Testis (tissue), 3 donors: ENCODE measurements around the gene GLCCI1. TPM values are rescaled to one million over a fixed set of nuclear protein-coding genes. Genes with fewer than 3 reads are reported as not detected.

Source experiments
- DNase-seq: peaks from one replicate; pipeline ENCODE4 v3.0.0-alpha.2; 2019
- H3K27ac ChIP-seq, 2 donors: fragments of 200-600 bp; sonication (generic); one replicate each; pipeline ENCODE4 v1.5.1; 2019
- H3K27me3 ChIP-seq: fragments of 200-600 bp; sonication (generic); one replicate; pipeline ENCODE4 v1.5.1; 2019
- H3K36me3 ChIP-seq: fragments of 200-600 bp; sonication (generic); one replicate; pipeline ENCODE4 v1.5.1; 2017; ENCODE audit warnings: low read depth; ENCODE audit errors: missing control alignments
- H3K4me1 ChIP-seq: fragments of 200-600 bp; sonication (generic); one replicate; pipeline ENCODE4 v1.5.1; 2019
- H3K4me3 ChIP-seq, 2 donors: fragments of 200-600 bp; sonication (generic); one replicate each; pipeline ENCODE4 v1.5.1; 2017 to 2019
- H3K9me3 ChIP-seq: fragments of 200-600 bp; sonication (generic); one replicate; pipeline ENCODE4 v1.5.1; 2017
- CTCF ChIP-seq, 3 experiments: fragments of 450-650 bp in 2 of 3; fragments of 200-600 bp in 1 of 3; sonication (generic) in 1 of 3; IDR thresholded peaks; one replicate each; pipeline ENCODE4 v1.5.1; 2016 to 2019; ENCODE audit warnings: antibody characterized with exemption in 3 of 3, mild to moderate bottlenecking in 2 of 3, moderate library complexity in 1 of 3
- POLR2A ChIP-seq: fragments of 450-650 bp; IDR thresholded peaks from one replicate; pipeline ENCODE4 v1.6.1; 2017; ENCODE audit warnings: antibody characterized with exemption, mild to moderate bottlenecking, moderate library complexity
- WGBS, 2 donors: methylation state at CpG; one replicate each; pipeline ENCODE4 v1.1.5; 2018; 5-methylcytosine and 5-hydroxymethylcytosine counted together
- intact Hi-C: fragments of 100-400 bp; cut with DNase I; formaldehyde crosslinking; loops from one replicate; pipeline ENCODE4 v1.15.1; 2023; ENCODE audit warnings: low total_unique reads
- polyA plus RNA-seq: library from polyadenylated mRNA; stranded (reverse); fragments of 350-450 nt; fragmentation: Illumina TruSeq; extraction: RNeasy Lipid Tissue Mini Kit (QIAGEN cat#74804); gene quantifications from one replicate; pipeline ENCODE4 v1.2.3, GENCODE V29; 2014; ENCODE audit warnings: low read depth, low replicate concordance; ENCODE audit not compliant: insufficient read depth
- total RNA-seq, 2 donors: library from RNA; depleted of rRNA; stranded (reverse); fragments of >200 nt; gene quantifications; one replicate each; pipeline ENCODE4 v1.2.3, GENCODE V29; 2016

GLCCI1 gene
- total and polyA plus RNA-seq, 3 donors from 2014 or later, result 30.2 to 49.8 (median 42.2) TPM

GRCh38 chr7:8063706-8064297 lies 95.2 kb downstream of the GLCCI1 start:
- intact Hi-C loops, result no loop called here
- H3K9me3 ChIP-seq, result no peaks in the 10 kb centered on the region

GRCh38 chr7:8064828-8065227 lies 96.2 kb downstream of the GLCCI1 start:
- Histone ChIP-seq H3K4me1 (no peaks in the 10 kb centered on the region), H3K4me3 (no peak overlapping the region), H3K27me3 (no peaks in the 10 kb centered on the region), H3K9me3 (no peaks in the 10 kb centered on the region), H3K27ac (no peak overlapping the region), H3K36me3 (no peaks in the 10 kb centered on the region)
- DNase-seq, result no peak
- WGBS, 2 donors, result 96 to 97% methylated on average over 12 of the region's 12 CpGs
- no peak for TF ChIP-seq CTCF (IDR thresholded peaks at IDR 0.05)
- TF ChIP-seq POLR2A, result no peak
- intact Hi-C loops, result no loop called here

More at GRCh38 chr7:8063706-8064297, 95.2 kb downstream of the GLCCI1 start:
- Histone ChIP-seq H3K4me1 (no peaks in the 10 kb centered on the region), H3K27ac (no peak overlapping the region), H3K36me3 (no peaks in the 10 kb centered on the region), H3K27me3 (no peaks in the 10 kb centered on the region), H3K4me3 (no peak overlapping the region)
- no peak for DNase-seq
- no peak for TF ChIP-seq POLR2A
- no peak for TF ChIP-seq CTCF (IDR thresholded peaks at IDR 0.05)

GRCh38 chr7:8065356-8065813 lies 96.8 kb downstream of the GLCCI1 start:
- TF ChIP-seq CTCF (IDR thresholded peaks at IDR 0.05) (no peak), POLR2A (no peak)
- no peak for DNase-seq
- Histone ChIP-seq H3K4me3 (no peak overlapping the region), H3K9me3 (no peaks in the 10 kb centered on the region), H3K36me3 (no peaks in the 10 kb centered on the region), H3K27me3 (no peaks in the 10 kb centered on the region), H3K27ac (no peak overlapping the region), H3K4me1 (no peaks in the 10 kb centered on the region)
- WGBS, 2 donors, result 70 to 83% methylated on average over 2 of the region's 2 CpGs
- intact Hi-C loops, result no loop called here

- intact Hi-C loops, result no loop called here
- Histone ChIP-seq H3K4me1 (no peaks in the 10 kb centered on the region), H3K36me3 (no peaks in the 10 kb centered on the region), H3K9me3 (no peaks in the 10 kb centered on the region), H3K4me3 (no peak overlapping the region), H3K27me3 (no peaks in the 10 kb centered on the region), H3K27ac (no peak overlapping the region)
- DNase-seq, result no peak
- TF ChIP-seq CTCF (IDR thresholded peaks at IDR 0.05) (no peak), POLR2A (no peak)
- 84 to 86% methylated on average over 7 to 12 of the region's 12 CpGs for WGBS, 2 donors
Observed at GRCh38 chr7:8068892-8069686, 100.5 kb downstream of the GLCCI1 start.
